Left renal cortex interstitium (tissue), 4 donors: Measurements from ENCODE around the gene CAMK2D. TPM values are rescaled to one million over a fixed set of nuclear protein-coding genes. Genes with fewer than 3 reads are reported as not detected.

Experiments
- DNase-seq, 4 donors: peaks; one replicate each; pipeline ENCODE4 v3.0.0-alpha.2; 2013; ENCODE audit warnings: low read depth in 4 of 4, low spot score in 2 of 4, missing footprints in 1 of 4
- polyA plus RNA-seq, 4 donors: library from polyadenylated mRNA; unstranded; fragments of 120-200 nt; gene quantifications; one replicate each; pipeline ENCODE4 v1.2.1, GENCODE V29; 2013; ENCODE audit not compliant: insufficient read length in 4 of 4

The CAMK2D gene
- polyA plus RNA-seq, 4 donors, result 69.4 to 83.1 (median 77.0) TPM

GRCh38 chr4:113540859-113541258 is 220.7 kb downstream of the CAMK2D start:
- no peak for DNase-seq

GRCh38 chr4:113539408-113539807 is 222.1 kb downstream of the CAMK2D start:
- DNase-seq, result no peak

- DNase-seq, result no peak
Measured at GRCh38 chr4:113537628-113538027, 223.9 kb downstream of the CAMK2D start.

GRCh38 chr4:113537203-113537602 is 224.3 kb downstream of the CAMK2D start:
- DNase-seq, result no peak

GRCh38 chr4:113534711-113535110 is 226.8 kb downstream of the CAMK2D start:
- no peak for DNase-seq

GRCh38 chr4:113531572-113531971 is 230.0 kb downstream of the CAMK2D start:
- DNase-seq, result no peak

GRCh38 chr4:113528395-113528794 is 233.1 kb downstream of the CAMK2D start:
- no peak for DNase-seq

GRCh38 chr4:113525521-113525920 is 236.0 kb downstream of the CAMK2D start:
- DNase-seq, result no peak

GRCh38 chr4:113524505-113525186 is 236.9 kb downstream of the CAMK2D start:
- no peak for DNase-seq

- no peak for DNase-seq
Measured at GRCh38 chr4:113524096-113524495, 237.4 kb downstream of the CAMK2D start.

GRCh38 chr4:113522433-113522832 is 239.1 kb downstream of the CAMK2D start:
- no peak for DNase-seq

- no peak for DNase-seq
Measured at GRCh38 chr4:113513382-113513781, 248.2 kb downstream of the CAMK2D start.

- no peak for DNase-seq
Measured at GRCh38 chr4:113512880-113513279, 248.7 kb downstream of the CAMK2D start.

- DNase-seq, result no peak
Measured at GRCh38 chr4:113511944-113512343, 249.6 kb downstream of the CAMK2D start.

- no peak for DNase-seq
Measured at GRCh38 chr4:113509851-113510250, 251.7 kb downstream of the CAMK2D start.

- DNase-seq, result no peak
Measured at GRCh38 chr4:113505044-113505443, 256.5 kb downstream of the CAMK2D start.

GRCh38 chr4:113504422-113504821 is 257.1 kb downstream of the CAMK2D start:
- no peak for DNase-seq

- DNase-seq, result no peak
Measured at GRCh38 chr4:113503691-113504090, 257.8 kb downstream of the CAMK2D start.

GRCh38 chr4:113502906-113503305 is 258.6 kb downstream of the CAMK2D start:
- no peak for DNase-seq

GRCh38 chr4:113502476-113502875 is 259.1 kb downstream of the CAMK2D start:
- no peak for DNase-seq

- no peak for DNase-seq
Measured at GRCh38 chr4:113500424-113500823, 261.1 kb downstream of the CAMK2D start.

- no peak for DNase-seq
Measured at GRCh38 chr4:113499696-113500095, 261.8 kb downstream of the CAMK2D start.

- DNase-seq, result no peak
Measured at GRCh38 chr4:113499166-113499565, 262.4 kb downstream of the CAMK2D start.
